GM18907 (cell line): ENCODE results near the gene SELL.
A peak's percentile ranks its signal among the peaks of the same experiment; 100 is the strongest.
"Not testable (repeated sequence)": the region's sequence is repeated elsewhere in the genome, so short reads cannot be mapped to it uniquely, and the experiment has no call there.

Source experiments
- ATAC-seq: cut with Tn5 transposase; IDR thresholded peaks from one replicate; pipeline ENCODE4 v1.9.1; 2021; ENCODE audit warnings: mild to moderate bottlenecking, moderate library complexity; ENCODE audit not compliant: unreplicated experiment

Gene SELL

DNA sequence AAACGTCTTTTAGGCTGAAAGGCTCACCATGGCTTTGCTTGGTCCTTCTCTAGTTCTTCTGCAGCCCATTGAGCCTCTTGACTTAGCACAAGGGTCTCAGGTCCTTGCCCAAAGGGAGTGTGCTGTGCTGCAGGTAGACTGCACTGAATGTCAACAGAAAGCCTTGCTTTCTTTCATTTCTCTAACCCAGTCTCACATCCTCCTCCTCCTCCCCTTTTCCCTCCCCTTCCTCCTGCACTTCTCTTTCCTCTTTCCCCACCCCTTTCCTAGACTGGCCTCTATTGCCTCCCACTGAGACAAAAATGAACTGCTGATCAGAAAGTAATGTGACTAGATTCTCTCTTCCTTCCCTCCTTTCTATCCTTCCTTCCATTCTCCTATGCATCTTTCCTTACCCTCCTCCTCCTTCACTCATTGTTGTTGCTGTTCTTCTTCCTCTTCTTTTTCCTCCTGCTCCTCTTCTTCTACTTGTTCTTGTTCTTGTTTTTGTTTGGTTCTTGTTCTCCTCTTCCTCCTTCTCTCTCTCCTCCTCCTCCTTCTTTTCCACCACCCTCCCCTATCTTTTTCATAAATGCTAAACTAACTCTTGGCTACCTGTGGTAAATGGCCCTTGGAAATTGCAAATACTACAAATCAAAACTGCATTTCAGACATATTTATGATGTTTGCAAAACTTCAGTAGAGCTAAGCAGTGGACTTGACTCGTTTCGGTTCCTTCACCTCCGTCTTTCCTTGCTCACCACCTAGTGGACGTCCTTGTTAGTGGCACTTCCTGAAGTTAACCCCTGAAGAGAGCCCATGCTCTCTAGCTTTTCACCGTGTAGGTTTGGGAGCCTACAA is at the start of gene SELL:
SELL (minus strand) TSS at position 152 of the 840 bp plus-strand sequence; CDS start at position 30, 122 bp downstream.
- ATAC-seq: peak; percentile 82

DNA sequence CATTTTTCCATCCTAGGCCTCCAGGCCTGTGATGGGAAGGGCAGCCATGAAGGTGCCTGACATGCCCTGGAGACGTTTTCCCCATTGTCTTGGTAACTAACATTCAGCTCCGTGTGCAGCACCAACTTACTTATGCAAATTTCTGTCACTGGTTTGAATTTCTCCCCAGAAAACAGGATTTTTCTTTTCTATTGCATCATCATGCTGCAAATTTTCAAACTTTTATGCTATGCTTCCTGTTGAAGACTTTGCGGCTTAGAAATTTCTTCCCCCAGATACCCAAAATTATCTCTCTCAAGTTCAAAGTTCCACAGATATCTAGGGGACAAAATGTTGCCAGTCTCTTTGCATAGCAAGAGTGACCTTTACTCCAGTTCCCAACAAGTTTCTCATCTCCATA is 47.6 kb upstream of the SELL start:
- ATAC-seq: no peak

DNA sequence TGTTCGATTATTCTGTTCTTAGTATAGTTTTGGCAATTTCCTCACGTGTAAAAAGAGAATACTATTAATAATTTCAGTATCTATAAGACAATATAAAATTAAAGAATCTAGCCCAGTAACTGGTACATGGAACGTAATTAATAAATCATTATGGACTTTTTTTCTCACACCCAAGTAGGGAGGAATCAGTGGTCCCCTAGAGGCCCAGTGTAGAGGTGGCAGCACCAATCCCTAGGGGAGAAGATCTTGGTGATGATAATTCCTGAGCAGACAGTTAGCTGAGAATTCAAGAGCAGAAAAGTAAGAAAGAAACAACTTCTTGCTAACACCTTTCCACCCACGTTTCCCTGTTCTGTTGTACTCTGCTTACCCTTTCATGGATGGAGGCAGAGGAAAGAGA is 42.1 kb upstream of the SELL start:
- no peak for ATAC-seq

DNA sequence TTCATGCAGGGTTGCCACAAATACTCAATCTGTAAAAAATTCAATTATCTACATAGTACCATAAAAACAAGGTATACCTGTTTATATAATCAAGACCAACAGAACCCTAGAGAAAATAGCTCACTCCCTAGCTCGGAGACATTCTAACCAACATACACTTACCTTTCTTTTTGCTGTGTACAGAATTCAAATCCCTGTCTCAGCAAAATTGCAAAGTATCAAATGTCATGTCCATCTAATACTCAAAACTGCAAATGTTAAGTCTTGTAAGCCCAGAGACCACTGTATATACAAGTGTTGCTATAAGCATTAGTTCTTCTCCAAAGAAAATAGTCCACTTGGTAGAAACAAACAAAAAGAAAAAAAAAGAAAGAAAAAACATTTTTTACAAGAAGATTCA is 38.6 kb upstream of the SELL start:
- ATAC-seq: no peak

DNA sequence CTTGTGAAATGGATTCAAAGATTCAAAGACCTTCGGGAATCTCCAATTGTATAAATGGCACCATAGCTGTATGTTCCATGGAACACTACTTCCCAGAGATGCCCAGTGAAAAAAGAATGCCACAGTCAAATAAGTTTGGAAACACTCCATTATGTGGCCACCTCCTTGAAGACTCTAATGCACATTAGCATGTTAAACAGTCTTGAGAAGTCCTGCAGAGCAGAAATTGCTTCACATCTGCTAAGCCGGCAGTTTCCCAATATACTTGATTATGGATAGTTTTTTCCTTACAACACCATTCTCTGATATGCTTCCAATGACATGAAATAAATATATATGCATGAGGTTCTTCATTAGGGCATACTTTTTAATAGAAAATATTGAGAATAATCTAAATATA is 35.1 kb upstream of the SELL start:
- ATAC-seq: no peak

DNA sequence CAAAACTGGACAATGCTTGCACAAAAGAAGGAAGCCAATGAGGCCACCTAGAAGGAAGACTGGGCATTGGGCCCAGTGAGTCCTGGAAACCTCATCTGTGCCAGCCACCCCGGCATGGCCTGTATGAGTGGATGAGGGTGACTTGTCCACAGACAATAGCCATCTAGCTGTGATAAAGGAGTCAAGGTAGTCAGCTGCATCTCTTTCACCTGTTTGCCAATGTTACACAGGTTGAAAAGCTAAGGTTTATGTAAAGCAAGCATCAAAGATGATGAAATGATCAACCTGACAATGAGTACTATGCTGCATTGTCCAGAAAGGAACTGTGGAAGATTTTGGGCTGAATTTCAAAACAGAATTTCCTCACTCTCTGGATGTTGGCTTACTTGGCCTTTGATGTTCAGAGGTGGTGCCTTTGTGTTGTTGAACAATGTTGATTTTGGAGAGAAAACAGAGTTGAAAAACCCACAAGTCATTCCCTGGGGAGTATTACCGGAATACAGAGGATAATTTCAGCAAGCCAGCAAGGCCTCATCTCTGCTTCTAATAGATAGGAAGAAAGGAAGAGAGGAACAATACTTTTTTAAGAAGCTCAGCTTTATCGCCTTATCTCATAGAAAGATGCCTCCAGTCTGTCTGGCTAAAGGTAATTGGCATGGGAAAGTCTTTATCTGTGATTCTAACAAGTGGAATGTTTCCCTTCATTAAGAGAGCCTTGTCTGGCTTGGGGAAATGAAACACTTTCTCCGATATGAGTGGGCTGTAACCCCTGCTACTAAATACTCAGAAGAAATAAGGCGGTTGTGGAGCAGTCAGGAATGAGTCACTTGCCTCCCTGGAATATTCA is 33.8 kb upstream of the SELL start:
- no peak for ATAC-seq

DNA sequence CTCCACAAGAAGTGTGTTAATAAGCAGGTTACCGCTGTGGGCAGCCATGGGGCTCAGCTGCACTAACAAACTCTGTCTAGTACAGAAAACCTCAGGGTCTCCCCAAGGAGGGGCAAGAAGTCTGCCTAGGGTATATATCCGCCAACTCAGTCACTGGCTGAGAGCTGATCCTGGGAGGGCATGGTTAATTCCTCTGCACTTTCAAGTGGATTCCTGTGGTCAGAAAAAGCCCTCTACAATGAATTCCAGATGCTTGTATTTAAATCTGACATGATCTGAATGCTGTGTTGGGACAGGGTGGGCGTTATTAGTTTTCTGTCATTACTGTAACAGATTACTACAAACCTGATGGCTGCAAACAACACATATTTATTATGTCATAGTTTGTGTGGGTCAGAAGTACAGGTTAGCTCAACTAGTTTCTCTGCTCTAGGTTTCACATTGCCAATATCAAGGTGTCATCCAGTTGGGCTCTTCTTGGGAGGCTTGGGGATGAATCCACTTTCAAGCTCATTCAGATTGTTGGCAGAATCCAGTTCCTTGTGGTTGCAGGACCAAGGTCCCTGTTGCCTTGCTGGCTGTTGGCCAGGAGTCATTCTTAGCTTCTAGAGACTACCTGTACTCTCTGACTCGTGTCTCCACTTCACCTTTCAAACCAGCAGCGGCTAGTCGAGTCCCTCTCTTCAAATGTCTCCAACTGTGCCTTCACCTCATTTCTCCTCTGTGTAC is 30.4 kb upstream of the SELL start:
- no peak for ATAC-seq

DNA sequence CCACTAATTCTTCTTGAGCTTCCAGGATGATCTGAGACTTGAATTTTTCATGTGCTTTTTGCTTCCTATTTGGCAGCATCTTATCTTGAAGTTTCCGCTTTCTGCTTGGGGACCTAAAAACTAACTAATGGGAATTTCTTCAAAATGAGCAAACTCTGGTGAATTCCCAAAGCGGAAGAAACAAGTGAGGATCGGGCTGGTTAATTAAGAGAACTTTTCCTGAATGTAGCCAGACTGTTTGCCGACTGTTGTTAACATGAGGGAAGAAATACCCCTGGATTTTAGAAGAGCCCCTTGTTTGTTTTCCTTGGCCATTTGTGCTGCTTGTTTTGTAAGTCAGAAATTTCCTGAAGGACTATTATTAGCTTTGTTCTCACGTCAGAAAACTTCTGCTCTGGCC is 28.6 kb upstream of the SELL start:
- ATAC-seq: no peak

DNA sequence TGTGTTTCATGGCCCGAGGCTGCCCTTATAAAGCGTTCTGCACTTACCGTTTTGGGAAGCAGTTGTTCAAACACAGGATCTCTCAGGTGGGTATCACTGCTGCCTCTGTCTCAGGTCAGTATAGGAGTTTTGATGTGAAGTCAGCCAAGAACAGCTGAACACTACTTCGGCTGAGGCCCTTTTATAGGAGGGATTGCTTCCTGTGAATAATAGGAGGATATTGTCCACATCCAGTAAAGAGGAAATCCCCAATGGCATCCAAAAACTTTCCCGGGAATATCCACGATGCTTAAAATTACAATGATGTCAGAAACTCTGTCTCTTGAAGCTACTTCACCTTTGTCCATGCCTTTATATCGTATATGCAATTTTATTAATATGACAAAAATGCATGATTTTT is 22.5 kb upstream of the SELL start, which contains the start of gene SELE:
SELE (minus strand) TSS at position 156 of the 400 bp plus-strand sequence. CDS start 467 bp downstream, outside the sequence.
- ATAC-seq: no peak

DNA sequence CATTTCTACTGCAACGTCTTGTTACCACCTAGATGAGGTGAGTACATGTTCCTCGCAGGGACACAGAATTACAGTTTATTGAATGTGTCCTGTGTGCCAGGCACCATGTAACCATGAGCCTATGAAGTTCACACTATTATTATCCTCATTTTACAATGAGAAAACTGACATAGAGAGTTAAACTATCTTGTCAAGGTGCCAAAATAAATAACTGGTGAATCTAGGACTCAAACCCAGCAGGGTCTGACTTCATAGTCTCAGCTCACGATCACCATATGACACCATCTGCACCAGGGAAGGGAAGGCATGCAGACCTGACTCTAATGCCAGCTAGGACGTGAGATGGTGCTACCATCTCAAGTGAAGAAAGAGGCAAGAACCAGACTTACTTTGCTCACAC is 20.0 kb upstream of the SELL start:
- no peak for ATAC-seq

DNA sequence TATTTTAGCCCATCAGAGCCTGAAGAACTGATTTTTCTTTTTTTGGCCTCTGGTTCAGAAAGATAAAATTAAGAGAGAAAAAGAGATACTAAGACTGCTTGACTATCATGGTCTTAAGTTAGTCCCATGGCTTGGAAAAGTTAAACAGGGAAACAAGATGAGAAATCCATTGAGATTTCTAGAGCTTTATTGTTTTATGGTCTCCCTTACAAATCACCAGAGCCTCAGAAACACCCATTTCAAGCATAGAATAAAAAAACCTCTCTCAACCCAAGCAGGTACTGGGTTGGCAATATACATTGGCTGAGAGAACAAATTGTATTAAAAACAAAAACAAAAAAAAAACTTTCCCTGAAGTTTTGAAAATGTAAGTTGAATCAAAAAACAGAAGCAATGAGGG is 18.6 kb upstream of the SELL start:
- ATAC-seq: no peak

DNA sequence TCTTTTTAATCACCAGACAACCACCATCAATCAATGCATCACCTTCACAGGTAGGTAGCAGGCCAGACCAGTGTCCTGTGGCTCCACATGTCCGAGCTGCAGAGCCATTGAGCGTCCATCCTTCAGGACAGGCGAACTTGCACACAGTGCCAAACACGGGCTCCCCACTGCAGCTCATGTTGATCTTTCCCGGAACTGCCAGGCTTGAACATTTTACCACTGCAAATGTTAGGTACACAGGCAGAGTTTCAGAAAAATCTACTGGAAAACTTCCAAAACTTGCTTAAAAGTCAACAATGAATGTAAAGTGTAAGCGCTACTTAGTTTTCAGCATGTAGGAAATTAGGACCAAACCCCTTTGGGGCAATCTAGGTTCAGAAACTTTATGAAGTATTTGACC is 15.9 kb upstream of the SELL start:
- no peak for ATAC-seq

DNA sequence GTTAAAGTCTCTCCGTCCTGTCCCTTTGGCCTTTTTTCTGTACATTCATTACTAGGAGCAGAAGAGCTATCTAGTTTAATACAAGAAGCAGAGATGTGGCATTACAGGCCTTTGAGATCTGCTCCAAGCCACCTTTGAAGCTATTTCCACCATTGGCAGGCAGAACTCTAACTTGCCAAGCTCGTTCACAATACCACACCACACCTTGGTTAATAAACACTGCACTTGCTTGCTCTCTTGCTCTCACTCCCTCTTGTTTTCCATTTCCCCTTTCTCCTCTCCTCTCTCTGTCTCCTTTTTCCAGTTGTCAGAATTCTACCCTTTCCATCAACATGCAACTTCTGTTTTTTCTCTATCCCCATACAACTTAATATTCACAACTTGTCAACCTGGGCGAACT is 15.4 kb upstream of the SELL start:
- ATAC-seq: no peak

DNA sequence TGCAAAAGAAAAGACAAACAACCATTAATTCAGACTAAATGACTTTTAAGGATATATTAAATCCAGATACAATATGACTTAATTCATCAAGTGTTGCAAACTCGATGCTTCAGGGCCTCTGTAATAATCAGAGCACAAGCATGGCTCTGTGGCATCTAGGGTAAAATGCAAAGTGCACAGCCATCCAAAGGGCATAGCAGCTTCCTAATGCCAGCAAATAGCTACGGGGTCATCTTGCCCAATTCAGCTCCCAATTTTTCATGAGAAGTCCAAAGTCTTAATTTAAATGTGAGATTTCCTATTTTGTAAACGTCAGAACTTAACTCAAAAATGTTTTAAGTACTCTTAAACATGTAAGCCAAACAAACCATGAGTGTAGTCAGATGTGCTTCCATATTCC is 14.5 kb upstream of the SELL start:
- ATAC-seq: no peak

DNA sequence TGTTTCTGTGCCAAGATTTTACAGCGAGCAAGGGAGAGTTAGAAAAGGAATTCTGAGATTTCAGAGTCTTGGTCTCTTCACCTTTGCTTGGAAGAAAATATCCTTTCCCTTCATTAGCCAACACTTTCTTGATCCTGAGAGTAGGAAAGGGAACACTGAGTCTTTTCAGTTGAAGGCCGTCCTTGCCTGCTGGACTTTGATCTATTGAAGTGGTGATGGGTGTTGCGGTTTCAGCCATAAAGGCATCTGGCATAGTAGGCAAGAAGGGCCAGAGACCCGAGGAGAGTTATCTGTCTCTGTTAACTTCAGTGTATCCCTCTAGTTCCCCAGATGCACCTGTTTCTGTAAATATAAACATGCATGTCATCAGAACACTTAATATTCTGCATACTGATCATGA is 12.7 kb upstream of the SELL start:
- ATAC-seq: no peak

DNA sequence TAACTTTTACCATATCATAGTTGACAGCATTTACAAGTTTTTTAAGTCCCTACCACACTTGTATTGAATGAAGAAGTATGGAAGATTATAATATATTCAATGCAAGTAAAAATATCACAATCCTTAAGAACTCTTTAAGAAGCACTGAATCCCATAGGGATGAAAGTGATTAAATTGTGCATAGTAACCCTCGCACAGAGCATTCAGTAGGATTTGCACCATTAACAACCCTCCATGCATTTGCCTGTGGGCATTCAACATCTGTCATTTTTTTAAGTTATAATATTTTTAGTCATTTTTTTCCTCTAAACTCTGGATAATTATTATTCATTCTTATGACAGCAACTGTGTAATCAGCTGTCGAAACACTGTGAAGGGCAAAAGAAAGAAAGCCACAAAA is 12.3 kb upstream of the SELL start:
- no peak for ATAC-seq

DNA sequence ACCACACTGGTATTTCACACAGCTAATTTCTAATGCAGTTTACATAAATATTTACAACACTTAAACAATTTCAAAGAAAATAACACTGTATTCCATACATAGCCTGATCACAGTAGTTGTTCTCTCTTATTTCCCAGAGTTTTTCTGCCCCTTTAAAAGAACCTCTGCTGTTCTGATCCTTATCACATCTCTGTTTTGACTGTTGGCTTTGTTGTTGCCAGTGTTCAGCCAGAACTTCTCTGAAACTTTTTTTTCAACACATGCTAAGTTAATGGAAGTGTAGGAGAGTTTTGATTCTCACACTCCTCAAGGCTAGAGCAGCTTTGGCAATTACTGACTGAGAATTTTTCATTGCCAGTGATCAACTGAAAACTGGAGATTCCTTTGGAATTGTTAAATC is 11.4 kb upstream of the SELL start:
- ATAC-seq: no peak

DNA sequence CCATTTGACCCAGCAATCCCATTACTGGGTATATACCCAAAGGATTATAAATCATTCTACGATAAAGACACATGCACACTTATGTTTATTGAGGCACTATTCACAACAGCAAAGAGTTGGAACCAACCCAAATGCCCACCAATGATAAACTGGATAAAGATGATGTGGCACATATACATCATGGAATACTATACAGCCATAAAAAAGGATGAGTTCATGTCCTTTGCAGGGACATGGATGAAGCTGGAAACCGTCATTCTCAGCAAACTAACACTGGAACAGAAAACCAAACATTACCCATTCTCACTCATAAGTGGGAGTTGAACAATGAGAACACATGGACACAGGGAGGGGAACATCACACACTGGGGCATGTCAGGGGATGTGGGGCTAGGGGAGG is 3.7 kb upstream of the SELL start:
- not testable (repeated sequence) for ATAC-seq

DNA sequence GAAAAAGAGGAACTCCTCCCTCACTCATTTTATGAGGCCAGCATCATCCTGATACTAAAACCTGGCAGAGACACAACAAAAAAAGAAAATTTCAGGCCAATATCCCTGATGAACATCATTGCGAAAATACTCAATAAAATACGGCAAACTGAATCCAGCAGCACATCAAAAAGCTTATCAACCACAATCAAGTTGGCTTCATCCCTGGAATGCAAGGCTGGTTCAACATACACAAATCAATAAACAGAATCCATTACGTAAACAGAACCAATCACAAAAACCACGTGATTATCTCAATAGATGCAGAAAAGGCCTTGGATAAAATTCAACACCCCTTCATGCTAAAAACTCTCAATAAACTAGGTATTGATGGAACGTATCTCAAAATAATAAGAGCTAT is 1.7 kb upstream of the SELL start:
- not testable (repeated sequence) for ATAC-seq

DNA sequence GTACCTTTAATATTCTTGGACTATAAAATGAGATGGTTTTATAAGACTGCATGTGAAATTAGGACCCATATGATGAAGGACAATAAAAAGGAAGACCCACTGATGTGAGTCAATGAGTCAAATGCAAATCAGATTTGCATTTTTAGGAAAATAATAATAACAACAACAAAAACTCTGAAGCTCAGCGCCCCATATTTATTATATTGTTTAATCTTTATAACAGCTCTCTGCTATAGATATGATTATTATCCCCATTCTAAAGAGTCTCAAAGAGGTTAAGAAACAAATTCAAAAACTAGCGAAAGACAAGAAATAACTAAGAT is 850 bp upstream of the SELL start:
- no peak for ATAC-seq

DNA sequence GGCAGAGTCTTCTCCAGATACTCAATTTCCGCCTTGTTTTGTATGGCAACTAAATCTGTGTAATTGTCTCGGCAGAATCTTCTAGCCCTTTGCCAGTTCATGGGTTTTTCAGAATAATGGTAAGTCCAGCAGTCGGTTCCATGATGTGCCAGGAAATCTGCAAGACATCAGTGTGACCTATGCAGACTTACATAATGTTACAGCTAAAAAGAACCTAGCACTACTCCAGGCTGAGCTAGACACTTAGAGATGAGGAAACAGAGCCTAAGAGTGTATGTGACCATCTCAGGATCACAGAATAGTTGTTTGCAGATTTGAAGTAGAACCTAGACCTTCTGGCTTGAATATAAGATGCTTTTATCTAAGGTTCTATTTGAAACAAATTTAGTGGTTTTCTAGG is 2.8 kb downstream of the SELL start:
- no peak for ATAC-seq
